Measurements from ENCODE around the gene AK1. TPM values are rescaled to one million over a fixed set of nuclear protein-coding genes. Genes with fewer than 3 reads are reported as not detected.

Gene AK1
- total and polyA plus RNA-seq, 2 of the 13 experiments (the other 11 are each of a cell fraction or from before 2014, with no cell fraction given), result 19.1 to 32.8 TPM

GRCh38 chr9:127903557-127904475 is 26.3 kb upstream of the AK1 start (continued):
- TF ChIP-seq, protein P1, sequence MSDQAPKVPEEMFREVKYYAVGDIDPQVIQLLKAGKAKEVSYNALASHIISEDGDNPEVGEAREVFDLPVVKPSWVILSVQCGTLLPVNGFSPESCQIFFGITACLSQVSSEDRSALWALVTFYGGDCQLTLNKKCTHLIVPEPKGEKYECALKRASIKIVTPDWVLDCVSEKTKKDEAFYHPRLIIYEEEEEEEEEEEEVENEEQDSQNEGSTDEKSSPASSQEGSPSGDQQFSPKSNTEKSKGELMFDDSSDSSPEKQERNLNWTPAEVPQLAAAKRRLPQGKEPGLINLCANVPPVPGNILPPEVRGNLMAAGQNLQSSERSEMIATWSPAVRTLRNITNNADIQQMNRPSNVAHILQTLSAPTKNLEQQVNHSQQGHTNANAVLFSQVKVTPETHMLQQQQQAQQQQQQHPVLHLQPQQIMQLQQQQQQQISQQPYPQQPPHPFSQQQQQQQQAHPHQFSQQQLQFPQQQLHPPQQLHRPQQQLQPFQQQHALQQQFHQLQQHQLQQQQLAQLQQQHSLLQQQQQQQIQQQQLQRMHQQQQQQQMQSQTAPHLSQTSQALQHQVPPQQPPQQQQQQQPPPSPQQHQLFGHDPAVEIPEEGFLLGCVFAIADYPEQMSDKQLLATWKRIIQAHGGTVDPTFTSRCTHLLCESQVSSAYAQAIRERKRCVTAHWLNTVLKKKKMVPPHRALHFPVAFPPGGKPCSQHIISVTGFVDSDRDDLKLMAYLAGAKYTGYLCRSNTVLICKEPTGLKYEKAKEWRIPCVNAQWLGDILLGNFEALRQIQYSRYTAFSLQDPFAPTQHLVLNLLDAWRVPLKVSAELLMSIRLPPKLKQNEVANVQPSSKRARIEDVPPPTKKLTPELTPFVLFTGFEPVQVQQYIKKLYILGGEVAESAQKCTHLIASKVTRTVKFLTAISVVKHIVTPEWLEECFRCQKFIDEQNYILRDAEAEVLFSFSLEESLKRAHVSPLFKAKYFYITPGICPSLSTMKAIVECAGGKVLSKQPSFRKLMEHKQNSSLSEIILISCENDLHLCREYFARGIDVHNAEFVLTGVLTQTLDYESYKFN (CRISPR knock-in tag; conservative IDR thresholded peaks at IDR 0.05), result peak; percentile 91
- TF ChIP-seq XBP1 (CRISPR knock-in tag; IDR thresholded peaks at IDR 0.05) (no peak), IRF2 (CRISPR knock-in tag; IDR thresholded peaks at IDR 0.05) (peak; percentile 78), PRDM4 (CRISPR knock-in tag; IDR thresholded peaks at IDR 0.05; ENCODE audit: borderline replicate concordance) (no peak), HMGA1 (CRISPR knock-in tag; conservative IDR thresholded peaks at IDR 0.05) (no peak), ATAD3A (CRISPR knock-in tag; IDR thresholded peaks at IDR 0.05) (no peak), ZFP37 (CRISPR knock-in tag; IDR thresholded peaks at IDR 0.05; ENCODE audit: borderline replicate concordance) (peak; percentile 87; the same call in 1 of the 2 replicates), ZNF724P (CRISPR knock-in tag; IDR thresholded peaks at IDR 0.05; ENCODE audit: borderline replicate concordance) (no peak), ZNF567 (CRISPR knock-in tag; IDR thresholded peaks at IDR 0.05; ENCODE audit: borderline replicate concordance) (no peak), ELF1 (CRISPR knock-in tag; IDR thresholded peaks at IDR 0.05) (peak; percentile 67), HNF4G (IDR thresholded peaks at IDR 0.05; ENCODE audit: borderline replicate concordance, low read depth, low read length) (no peak), HNF4G (CRISPR knock-in tag; IDR thresholded peaks at IDR 0.05; ENCODE audit: borderline replicate concordance, low read depth) (no peak), HNRNPUL1 (IDR thresholded peaks at IDR 0.05; ENCODE audit: low read depth, low read length) (no peak), FUBP1 (CRISPR knock-in tag; IDR thresholded peaks at IDR 0.05; ENCODE audit: borderline replicate concordance) (no peak)
- TF ChIP-seq, protein P2, sequence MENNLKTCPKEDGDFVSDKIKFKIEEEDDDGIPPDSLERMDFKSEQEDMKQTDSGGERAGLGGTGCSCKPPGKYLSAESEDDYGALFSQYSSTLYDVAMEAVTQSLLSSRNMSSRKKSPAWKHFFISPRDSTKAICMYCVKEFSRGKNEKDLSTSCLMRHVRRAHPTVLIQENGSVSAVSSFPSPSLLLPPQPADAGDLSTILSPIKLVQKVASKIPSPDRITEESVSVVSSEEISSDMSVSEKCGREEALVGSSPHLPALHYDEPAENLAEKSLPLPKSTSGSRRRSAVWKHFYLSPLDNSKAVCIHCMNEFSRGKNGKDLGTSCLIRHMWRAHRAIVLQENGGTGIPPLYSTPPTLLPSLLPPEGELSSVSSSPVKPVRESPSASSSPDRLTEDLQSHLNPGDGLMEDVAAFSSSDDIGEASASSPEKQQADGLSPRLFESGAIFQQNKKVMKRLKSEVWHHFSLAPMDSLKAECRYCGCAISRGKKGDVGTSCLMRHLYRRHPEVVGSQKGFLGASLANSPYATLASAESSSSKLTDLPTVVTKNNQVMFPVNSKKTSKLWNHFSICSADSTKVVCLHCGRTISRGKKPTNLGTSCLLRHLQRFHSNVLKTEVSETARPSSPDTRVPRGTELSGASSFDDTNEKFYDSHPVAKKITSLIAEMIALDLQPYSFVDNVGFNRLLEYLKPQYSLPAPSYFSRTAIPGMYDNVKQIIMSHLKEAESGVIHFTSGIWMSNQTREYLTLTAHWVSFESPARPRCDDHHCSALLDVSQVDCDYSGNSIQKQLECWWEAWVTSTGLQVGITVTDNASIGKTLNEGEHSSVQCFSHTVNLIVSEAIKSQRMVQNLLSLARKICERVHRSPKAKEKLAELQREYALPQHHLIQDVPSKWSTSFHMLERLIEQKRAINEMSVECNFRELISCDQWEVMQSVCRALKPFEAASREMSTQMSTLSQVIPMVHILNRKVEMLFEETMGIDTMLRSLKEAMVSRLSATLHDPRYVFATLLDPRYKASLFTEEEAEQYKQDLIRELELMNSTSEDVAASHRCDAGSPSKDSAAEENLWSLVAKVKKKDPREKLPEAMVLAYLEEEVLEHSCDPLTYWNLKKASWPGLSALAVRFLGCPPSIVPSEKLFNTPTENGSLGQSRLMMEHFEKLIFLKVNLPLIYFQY (CRISPR knock-in tag; IDR thresholded peaks at IDR 0.05; ENCODE audit: borderline replicate concordance), result peak; percentile 54; the same call in 1 of the 2 replicates

All from HepG2 (cell line).